Measurements from ENCODE around the gene BTBD9. TPM values are rescaled to one million over a fixed set of nuclear protein-coding genes. Genes with fewer than 3 reads are reported as not detected.

BTBD9 gene
- total and polyA plus RNA-seq, 4 experiments from 2014 or later, result 5.2 to 40.4 (median 32.3) TPM

GRCh38 chr6:38170666-38171355, 468.9 kb downstream of the BTBD9 start:
- Histone ChIP-seq H3K36me3 (ENCODE audit: insufficient read depth, low read length) (no peaks in the 10 kb centered on the region), H3K27me3 (ENCODE audit: insufficient read depth, low read length) (no peaks in the 10 kb centered on the region), H3K9me3 (ENCODE audit: control insufficient read depth in 1 of 2, low read length in 2 of 2) (no peaks in the 10 kb centered on the region), H3K4me1 (ENCODE audit: insufficient read depth, low read length) (no peaks in the 10 kb centered on the region), H3K4me3 (ENCODE audit: low read length in 2 of 2) (no peak overlapping the region), H3K27ac (ENCODE audit: low read depth, low read length) (no peak overlapping the region)
- no peaks in the 10 kb centered on the region for H3K27me3 Mint-ChIP-seq
- ChIA-PET POLR2A (ENCODE audit: partially characterized antibody) (interaction anchor here (0.7 kb wide), 1 partner anchor 37 kb away, joined by 3 read pairs; no protein-coding TSS in a partner anchor), CTCF (ENCODE audit: partially characterized antibody) (no interaction called here)
- H3K36me3 Mint-ChIP-seq, result peaks cover 7 to 20% of the 10 kb centered on the region in 2 donors
- H3K27ac Mint-ChIP-seq, result peak overlapping the region in 1 of 7 donors; percentile 43
- H3K4me3 Mint-ChIP-seq, result no peak overlapping the region
- DNase-seq, result no peak
- intact Hi-C loops (cut with micrococcal nuclease), result no loop called here
- peaks cover 0 to 3% (median 0%) of the 10 kb centered on the region in 8 donors for H3K9me3 Mint-ChIP-seq
- H3K4me1 Mint-ChIP-seq, result peaks cover 4 to 11% (median 7%) of the 10 kb centered on the region in 4 donors

DNA sequence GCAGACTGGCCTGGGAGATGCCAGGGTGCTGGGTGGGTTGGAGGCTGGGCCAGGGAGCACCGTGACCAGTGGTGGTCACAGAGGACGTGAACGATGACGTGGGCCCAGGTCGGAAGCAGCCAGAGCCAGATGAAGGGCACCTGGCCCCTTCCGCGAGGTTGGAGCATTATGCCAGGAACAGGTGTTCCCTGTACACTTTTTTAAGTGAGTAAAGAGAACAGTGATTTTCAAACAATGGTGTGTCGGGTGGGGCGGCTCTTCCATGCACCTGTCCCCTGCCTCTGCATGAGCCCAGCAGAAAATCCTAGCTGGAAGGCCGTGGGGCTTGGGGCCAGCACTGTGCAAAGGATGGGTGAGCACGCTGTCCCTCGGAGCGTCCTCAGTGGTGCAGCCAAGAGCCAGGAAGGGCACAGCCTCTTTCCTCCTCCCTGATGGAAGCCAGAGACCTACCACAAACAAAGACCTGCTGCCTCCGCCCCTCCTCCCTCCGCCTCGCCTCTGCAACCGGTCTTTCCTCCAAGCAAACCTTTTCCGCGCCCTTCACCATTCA, 469.7 kb downstream of the BTBD9 start:
- Mint-ChIP-seq H3K27ac (peak overlapping the region in 2 of 7 donors; percentile 57 to 75), H3K4me1 (peaks cover 4 to 11% (median 7%) of the 10 kb centered on the region in 4 donors), H3K9me3 (peaks cover 0 to 3% (median 0%) of the 10 kb centered on the region in 8 donors), H3K36me3 (peaks cover 7 to 19% of the 10 kb centered on the region in 2 donors), H3K4me3 (no peak overlapping the region), H3K27me3 (no peaks in the 10 kb centered on the region)
- no peak overlapping the region for H3K4me3 ChIP-seq (ENCODE audit: low read length in 2 of 2)
- intact Hi-C loops (cut with micrococcal nuclease), result no loop called here
- ChIA-PET POLR2A (ENCODE audit: partially characterized antibody) (no interaction called here), CTCF (ENCODE audit: partially characterized antibody) (no interaction called here)
- H3K27ac ChIP-seq (ENCODE audit: low read depth, low read length), result no peak overlapping the region
- no peaks in the 10 kb centered on the region for H3K9me3 ChIP-seq (ENCODE audit: control insufficient read depth in 1 of 2, low read length in 2 of 2)
- DNase-seq, result no peak
- H3K27me3 ChIP-seq (ENCODE audit: insufficient read depth, low read length), result no peaks in the 10 kb centered on the region
- no peaks in the 10 kb centered on the region for H3K4me1 ChIP-seq (ENCODE audit: insufficient read depth, low read length)
- no peaks in the 10 kb centered on the region for H3K36me3 ChIP-seq (ENCODE audit: insufficient read depth, low read length)

DNA sequence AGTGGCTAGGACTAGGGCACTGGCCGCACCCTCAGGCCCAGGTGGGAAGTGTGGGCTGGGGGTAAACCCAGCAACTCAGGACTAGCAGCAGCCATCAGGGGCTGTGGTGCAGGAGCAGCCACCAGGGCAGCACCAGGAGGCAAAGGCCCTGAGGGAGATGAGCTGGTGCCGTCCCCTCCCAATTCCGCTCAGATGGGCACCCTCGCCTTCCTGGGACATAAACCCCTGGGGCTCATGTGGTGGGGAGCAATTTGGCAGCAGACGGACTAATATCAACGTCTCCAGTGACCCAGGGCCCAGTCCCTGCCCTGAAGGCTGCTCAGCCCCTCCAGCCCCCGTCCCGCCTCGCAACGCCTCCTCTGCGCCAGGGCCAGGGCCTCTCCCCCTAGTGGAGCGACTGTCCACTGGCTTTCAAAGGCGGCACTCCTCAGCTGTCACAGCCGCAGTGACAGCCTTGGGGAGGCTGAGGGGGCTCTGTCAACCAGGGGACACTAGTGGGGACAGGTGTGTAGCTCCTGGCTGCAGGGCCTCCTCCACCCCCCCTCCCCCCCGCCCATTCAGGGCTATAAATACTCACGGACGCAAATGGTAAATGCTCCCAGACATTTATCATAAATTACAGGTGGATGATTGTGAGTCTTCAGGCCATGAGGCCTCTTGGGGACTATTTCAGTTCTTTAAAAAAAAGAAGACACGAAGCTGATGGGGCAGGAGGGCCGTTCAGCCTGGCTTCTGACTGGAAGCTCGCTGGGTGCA, 470.3 kb downstream of the BTBD9 start:
- ChIA-PET POLR2A (ENCODE audit: partially characterized antibody) (no interaction called here), CTCF (ENCODE audit: partially characterized antibody) (no interaction called here)
- Mint-ChIP-seq H3K4me1 (peaks cover 4 to 10% (median 7%) of the 10 kb centered on the region in 4 donors), H3K4me3 (no peak overlapping the region), H3K9me3 (peaks cover 0 to 3% (median 0%) of the 10 kb centered on the region in 8 donors), H3K36me3 (peaks cover 4 to 14% of the 10 kb centered on the region in 2 donors), H3K27ac (peak overlapping the region in 2 of 7 donors; percentile 57 to 75), H3K27me3 (no peaks in the 10 kb centered on the region)
- Histone ChIP-seq H3K4me3 (ENCODE audit: low read length in 2 of 2) (no peak overlapping the region), H3K27ac (ENCODE audit: low read depth, low read length) (no peak overlapping the region), H3K27me3 (ENCODE audit: insufficient read depth, low read length) (no peaks in the 10 kb centered on the region), H3K36me3 (ENCODE audit: insufficient read depth, low read length) (no peaks in the 10 kb centered on the region), H3K4me1 (ENCODE audit: insufficient read depth, low read length) (no peaks in the 10 kb centered on the region), H3K9me3 (ENCODE audit: control insufficient read depth in 1 of 2, low read length in 2 of 2) (no peaks in the 10 kb centered on the region)
- no peak for DNase-seq
- intact Hi-C loops (cut with micrococcal nuclease), result no loop called here

DNA sequence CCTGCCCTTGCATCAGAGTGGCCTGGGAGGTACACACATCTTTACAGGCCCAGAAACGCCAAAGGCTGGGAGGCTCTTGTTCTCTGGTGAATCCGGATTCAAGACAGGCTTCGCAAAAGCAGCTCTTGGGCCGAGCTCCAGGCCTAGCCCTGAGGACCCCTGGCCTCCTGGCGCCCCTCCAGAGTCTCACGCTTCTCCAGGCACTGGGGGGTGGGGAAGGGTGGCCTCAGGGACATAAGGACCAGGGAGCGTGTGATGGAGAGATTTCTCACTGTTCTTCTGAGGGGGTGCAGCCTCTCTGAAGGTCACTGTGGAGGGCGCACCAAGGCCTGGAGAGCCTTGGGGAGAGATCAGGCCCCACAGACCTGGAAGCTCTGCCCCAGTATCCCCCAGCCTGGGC, 471.0 kb downstream of the BTBD9 start:
- ChIA-PET POLR2A (ENCODE audit: partially characterized antibody) (no interaction called here), CTCF (ENCODE audit: partially characterized antibody) (no interaction called here)
- no peaks in the 10 kb centered on the region for H3K27me3 Mint-ChIP-seq
- Histone ChIP-seq H3K27me3 (ENCODE audit: insufficient read depth, low read length) (no peaks in the 10 kb centered on the region), H3K27ac (ENCODE audit: low read depth, low read length) (no peak overlapping the region), H3K4me1 (ENCODE audit: insufficient read depth, low read length) (no peaks in the 10 kb centered on the region), H3K4me3 (ENCODE audit: low read length in 2 of 2) (no peak overlapping the region), H3K9me3 (ENCODE audit: control insufficient read depth in 1 of 2, low read length in 2 of 2) (no peaks in the 10 kb centered on the region), H3K36me3 (ENCODE audit: insufficient read depth, low read length) (no peaks in the 10 kb centered on the region)
- peaks cover 0 to 7% of the 10 kb centered on the region in 2 donors for H3K36me3 Mint-ChIP-seq
- DNase-seq, result no peak
- no peaks in the 10 kb centered on the region for H3K9me3 Mint-ChIP-seq
- no peak overlapping the region for H3K4me3 Mint-ChIP-seq
- intact Hi-C loops (cut with micrococcal nuclease), result no loop called here
- peaks cover 4 to 7% (median 6%) of the 10 kb centered on the region in 4 donors for H3K4me1 Mint-ChIP-seq
- no peak overlapping the region for H3K27ac Mint-ChIP-seq

DNA sequence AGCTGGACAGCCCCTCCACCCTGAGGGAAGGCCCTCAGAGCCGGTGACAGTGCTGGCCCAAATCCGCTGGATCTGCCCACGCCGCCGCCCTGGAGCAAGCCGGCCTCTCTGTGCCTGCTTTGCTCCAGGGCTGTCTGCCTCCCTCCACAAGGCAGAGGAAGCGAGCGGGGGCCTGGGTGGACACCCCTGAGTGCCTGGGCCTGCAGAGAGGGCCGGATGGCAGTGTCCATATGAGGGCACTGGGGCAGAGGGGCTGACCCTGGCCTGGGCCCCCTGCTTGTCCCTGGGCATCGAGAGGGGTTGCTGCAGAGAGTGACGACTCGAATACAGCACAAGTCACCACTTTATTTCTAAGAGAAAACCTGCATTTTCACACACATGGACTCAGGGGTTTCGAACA, 471.6 kb downstream of the BTBD9 start:
- no peak overlapping the region for H3K27ac ChIP-seq (ENCODE audit: low read depth, low read length)
- H3K27ac Mint-ChIP-seq, result no peak overlapping the region
- H3K36me3 ChIP-seq (ENCODE audit: insufficient read depth, low read length), result no peaks in the 10 kb centered on the region
- H3K27me3 Mint-ChIP-seq, result no peaks in the 10 kb centered on the region
- intact Hi-C loops (cut with micrococcal nuclease), result no loop called here
- H3K9me3 Mint-ChIP-seq, result no peaks in the 10 kb centered on the region
- no peak overlapping the region for H3K4me3 ChIP-seq (ENCODE audit: low read length in 2 of 2)
- no peaks in the 10 kb centered on the region for H3K27me3 ChIP-seq (ENCODE audit: insufficient read depth, low read length)
- CTCF ChIA-PET (ENCODE audit: partially characterized antibody), result interaction anchor here (0.5 kb wide), 1 partner anchor 357 kb away, joined by 3 read pairs; no protein-coding TSS in a partner anchor
- H3K4me3 Mint-ChIP-seq, result no peak overlapping the region
- POLR2A ChIA-PET (ENCODE audit: partially characterized antibody), result no interaction called here
- no peak for DNase-seq
- peaks cover 0 to 3% (median 1%) of the 10 kb centered on the region in 4 donors for H3K4me1 Mint-ChIP-seq
- H3K9me3 ChIP-seq (ENCODE audit: control insufficient read depth in 1 of 2, low read length in 2 of 2), result no peaks in the 10 kb centered on the region
- H3K36me3 Mint-ChIP-seq, result peaks cover 0 to 2% of the 10 kb centered on the region in 2 donors
- no peaks in the 10 kb centered on the region for H3K4me1 ChIP-seq (ENCODE audit: insufficient read depth, low read length)

DNA sequence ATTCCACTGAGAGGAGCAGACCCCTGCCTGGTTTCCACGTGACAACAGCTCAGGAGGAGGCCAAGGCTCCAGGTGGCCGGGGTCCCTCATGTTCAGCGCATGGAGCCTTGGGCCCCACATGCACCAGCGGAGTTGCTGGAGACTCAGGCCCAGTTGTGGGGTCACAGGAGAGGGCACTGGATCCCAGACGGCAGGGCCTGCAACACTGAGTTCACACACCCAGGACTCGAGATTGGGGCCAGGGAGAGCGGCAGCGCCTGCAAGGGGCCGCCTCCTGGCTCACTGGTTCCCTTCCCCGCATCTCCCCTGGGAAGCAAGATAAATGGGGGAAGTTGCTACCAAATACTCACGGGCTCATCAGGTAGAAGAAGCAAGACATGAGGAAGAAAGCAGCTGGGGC, 472.1 kb downstream of the BTBD9 start:
- H3K4me3 Mint-ChIP-seq, result no peak overlapping the region

More for the DNA sequence above, 472.1 kb downstream of the BTBD9 start:
- no peaks in the 10 kb centered on the region for H3K9me3 Mint-ChIP-seq
- Histone ChIP-seq H3K4me1 (ENCODE audit: insufficient read depth, low read length) (no peaks in the 10 kb centered on the region), H3K36me3 (ENCODE audit: insufficient read depth, low read length) (no peaks in the 10 kb centered on the region), H3K27me3 (ENCODE audit: insufficient read depth, low read length) (no peaks in the 10 kb centered on the region), H3K9me3 (ENCODE audit: control insufficient read depth in 1 of 2, low read length in 2 of 2) (no peaks in the 10 kb centered on the region), H3K4me3 (ENCODE audit: low read length in 2 of 2) (no peak overlapping the region), H3K27ac (ENCODE audit: low read depth, low read length) (no peak overlapping the region)
- intact Hi-C loops (cut with micrococcal nuclease), result no loop called here
- H3K36me3 Mint-ChIP-seq, result peaks cover 0 to 1% of the 10 kb centered on the region in 2 donors
- no peak for DNase-seq
- CTCF ChIA-PET (ENCODE audit: partially characterized antibody), result no interaction called here
- peak overlapping the region in 2 of 7 donors; percentile 61 to 77 for H3K27ac Mint-ChIP-seq
- no peaks in the 10 kb centered on the region for H3K27me3 Mint-ChIP-seq
- H3K4me1 Mint-ChIP-seq, result peaks cover 0 to 3% (median 1%) of the 10 kb centered on the region in 4 donors
- POLR2A ChIA-PET (ENCODE audit: partially characterized antibody), result no interaction called here

Measured in CD4-positive, alpha-beta memory T cell (primary cell).